ENCODE data around the gene MSN. TPM values are rescaled to one million over a fixed set of nuclear protein-coding genes. Genes with fewer than 3 reads are reported as not detected.

MSN gene
- total and polyA plus RNA-seq, 9 donors: 96.6 to 168 (median 129) TPM

DNA sequence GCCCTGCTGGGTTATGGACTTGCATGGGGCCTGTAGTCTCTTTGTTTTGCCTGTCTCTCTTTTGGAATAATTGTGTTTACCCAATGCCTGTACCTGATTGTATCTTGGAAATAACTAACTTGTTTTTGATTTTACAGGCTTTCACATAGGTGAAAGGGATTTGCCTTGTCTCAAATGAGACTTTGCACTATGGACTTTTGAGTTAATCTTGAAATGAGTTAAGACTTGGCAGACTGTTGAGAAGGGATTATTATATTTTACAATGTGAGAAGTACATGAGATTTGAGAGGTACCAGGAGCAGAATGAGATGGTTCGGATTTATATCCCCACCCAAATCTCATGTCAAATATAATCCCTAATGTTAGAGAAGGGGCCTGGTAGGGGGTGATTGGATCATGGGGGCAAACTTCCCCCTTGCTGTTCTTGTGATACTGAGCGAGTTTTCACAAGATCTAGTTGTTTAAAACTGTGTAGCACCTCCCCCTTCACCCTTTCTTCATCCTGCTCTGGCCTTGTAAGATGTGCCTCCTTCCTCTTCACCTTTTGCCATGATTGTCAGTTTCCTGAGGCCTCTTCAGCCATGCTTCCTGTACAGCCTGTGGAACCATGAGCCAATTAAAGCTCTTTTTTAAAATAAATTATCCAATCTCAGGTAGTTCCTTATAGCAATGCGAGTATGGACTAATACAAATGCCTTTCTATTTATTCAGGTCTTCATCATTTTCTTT lies 102.3 kb downstream of the MSN start:
- WGBS (ENCODE audit: insufficient coverage): 40% methylated on average over 1 of the region's 3 CpGs
- no peak overlapping the region for H3K4me3 ChIP-seq (ENCODE audit: low read length)
- H3K9me3 ChIP-seq (replicated peaks; ENCODE audit: control insufficient read depth, low read depth, low read length): no peaks in the 10 kb centered on the region
- H3K27me3 ChIP-seq (ENCODE audit: control insufficient read depth, insufficient read depth, low read length): no peaks in the 10 kb centered on the region
- no peaks in the 10 kb centered on the region for H3K4me1 ChIP-seq (ENCODE audit: control insufficient read depth, insufficient read depth, low read length)
- H3K27ac ChIP-seq (ENCODE audit: low read length): no peak overlapping the region
- no peaks in the 10 kb centered on the region for H3K36me3 ChIP-seq (ENCODE audit: control insufficient read depth, insufficient read depth, low read length)
- no peak for DNase-seq

DNA sequence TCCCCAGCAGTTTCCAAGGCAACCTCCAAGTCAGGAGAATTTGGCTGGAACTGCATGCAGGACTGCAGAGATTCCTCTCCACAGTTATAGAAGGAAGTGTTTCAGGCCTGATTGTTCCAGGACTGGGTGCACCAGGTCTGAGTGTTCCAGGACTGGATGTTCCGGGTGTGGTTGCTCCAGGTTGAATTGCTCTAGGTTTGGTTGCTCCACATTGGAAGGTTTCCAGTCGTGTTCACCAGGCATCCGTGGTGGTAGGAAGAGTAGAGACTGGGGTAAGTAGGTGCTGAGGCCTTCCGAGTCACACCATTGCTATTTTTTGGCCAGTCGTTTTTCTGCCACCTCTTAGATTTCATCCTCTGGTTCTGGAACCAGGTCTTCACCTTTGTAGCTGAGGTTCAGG lies 105.4 kb downstream of the MSN start:
- H3K4me1 ChIP-seq (ENCODE audit: control insufficient read depth, insufficient read depth, low read length): no peaks in the 10 kb centered on the region
- DNase-seq: no peak
- no peak overlapping the region for H3K4me3 ChIP-seq (ENCODE audit: low read length)
- H3K36me3 ChIP-seq (ENCODE audit: control insufficient read depth, insufficient read depth, low read length): no peaks in the 10 kb centered on the region
- no peaks in the 10 kb centered on the region for H3K27me3 ChIP-seq (ENCODE audit: control insufficient read depth, insufficient read depth, low read length)
- H3K27ac ChIP-seq (ENCODE audit: low read length): no peak overlapping the region
- WGBS (ENCODE audit: insufficient coverage): no CpG with 5 or more reads among the region's 5 CpGs
- H3K9me3 ChIP-seq (replicated peaks; ENCODE audit: control insufficient read depth, low read depth, low read length): no peaks in the 10 kb centered on the region

DNA sequence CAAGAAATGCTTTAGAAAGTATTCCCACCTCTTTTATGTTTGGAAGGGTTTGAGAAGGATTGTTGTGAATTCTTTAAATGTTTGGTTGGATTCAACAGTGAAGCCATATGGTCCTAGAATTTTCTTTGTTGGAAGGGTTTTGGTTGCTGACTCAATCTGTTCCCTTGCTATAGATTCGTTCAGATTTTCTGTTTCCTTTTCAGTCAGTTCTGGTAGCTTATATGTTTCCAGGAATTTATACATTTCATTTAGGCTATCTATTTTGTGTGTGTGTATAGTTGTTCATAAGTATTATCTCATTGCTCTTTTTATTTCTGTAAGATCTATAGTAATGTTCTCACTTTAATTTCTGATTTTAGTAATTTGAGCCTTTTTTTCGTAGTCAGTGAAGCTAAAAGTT lies 114.4 kb downstream of the MSN start:
- no peak overlapping the region for H3K4me3 ChIP-seq (ENCODE audit: low read length)
- no CpG with 5 or more reads among the region's 2 CpGs for WGBS (ENCODE audit: insufficient coverage)
- H3K36me3 ChIP-seq (ENCODE audit: control insufficient read depth, insufficient read depth, low read length): no peaks in the 10 kb centered on the region
- H3K9me3 ChIP-seq (replicated peaks; ENCODE audit: control insufficient read depth, low read depth, low read length): no peaks in the 10 kb centered on the region
- H3K27me3 ChIP-seq (ENCODE audit: control insufficient read depth, insufficient read depth, low read length): peaks cover 1% of the 10 kb centered on the region
- no peaks in the 10 kb centered on the region for H3K4me1 ChIP-seq (ENCODE audit: control insufficient read depth, insufficient read depth, low read length)
- H3K27ac ChIP-seq (ENCODE audit: low read length): no peak overlapping the region
- DNase-seq: no peak

- Histone ChIP-seq H3K4me1 (ENCODE audit: control insufficient read depth, insufficient read depth, low read length) (no peaks in the 10 kb centered on the region), H3K4me3 (ENCODE audit: low read length) (no peak overlapping the region)
- no peak for DNase-seq
Measured at GRCh38 chrX:65783746-65784145, 116.3 kb downstream of the MSN start.

More at GRCh38 chrX:65783746-65784145, 116.3 kb downstream of the MSN start:
- Histone ChIP-seq H3K27ac (ENCODE audit: low read length) (no peak overlapping the region), H3K36me3 (ENCODE audit: control insufficient read depth, insufficient read depth, low read length) (no peaks in the 10 kb centered on the region), H3K27me3 (ENCODE audit: control insufficient read depth, insufficient read depth, low read length) (peaks cover 4% of the 10 kb centered on the region), H3K9me3 (replicated peaks; ENCODE audit: control insufficient read depth, low read depth, low read length) (no peaks in the 10 kb centered on the region)
- WGBS (ENCODE audit: insufficient coverage): no CpG with 5 or more reads among the region's 1 CpG

Other genes starting within 250 kb of the MSN start
- gene LAS1L, start 132.9 kb upstream of the MSN start, total RNA-seq: 14.7 TPM
- 10 to 100 TPM; 21.3 to 29.4 (median 23.9) TPM for gene LAS1L, start 132.9 kb upstream of the MSN start, polyA plus RNA-seq (ENCODE audit: insufficient read depth in 1 of 8, insufficient read length in 8 of 8, low replicate concordance in 1 of 8)